A673 (cell line): ENCODE results near the gene CCDC87. TPM values are rescaled to one million over a fixed set of nuclear protein-coding genes. Genes with fewer than 3 reads are reported as not detected.
A peak's percentile ranks its signal among the peaks of the same experiment; 100 is the strongest.

ENCODE experiments used
- BruUV-seq: library from RNA; stranded (reverse); fragments of 400-500 nt; replicated peaks from 2 replicates; lab custom pipeline; 2021; lab: Mats Ljungman, UMichigan
- CTCF ChIA-PET: fragments of 300-600 bp; sonication (Branson Sonifier 250); formaldehyde crosslinking; loops from one replicate; lab custom pipeline; 2022; ENCODE audit warnings: antibody characterized with exemption; lab: Charles Lee
- POLR2A ChIA-PET: fragments of 300-600 bp; sonication (Branson Sonifier 250); formaldehyde crosslinking; loops from one replicate; lab custom pipeline; 2022; ENCODE audit warnings: antibody characterized with exemption; ENCODE audit not compliant: low non-redundant PET; lab: Charles Lee
- DNase-seq: peaks from one replicate; pipeline ENCODE4 v3.0.0-alpha.2; 2015; ENCODE audit warnings: low spot score
- H3K27ac ChIP-seq: fragments of 200-600 bp; sonication (generic); 2 replicates; pipeline ENCODE4 v1.5.1; 2016; ENCODE audit warnings: mixed run types, low read depth, mild to moderate bottlenecking, mixed read lengths, antibody characterized with exemption, low read length; ENCODE audit not compliant: poor library complexity, severe bottlenecking
- H3K27me3 ChIP-seq: fragments of 200-600 bp; sonication (generic); replicated peaks from 2 replicates; pipeline ENCODE4 v1.6.1; 2017; ENCODE audit warnings: mixed run types, low read depth, mild to moderate bottlenecking, mixed read lengths, antibody characterized with exemption, low read length; ENCODE audit not compliant: insufficient read depth, poor library complexity
- H3K36me3 ChIP-seq: fragments of 200-600 bp; sonication (generic); 2 replicates; pipeline ENCODE4 v1.6.1; 2016; ENCODE audit warnings: mixed run types, mild to moderate bottlenecking, mixed read lengths, antibody characterized with exemption, low read length; ENCODE audit not compliant: insufficient read depth, poor library complexity, severe bottlenecking
- H3K4me1 ChIP-seq: fragments of 200-600 bp; sonication (generic); 2 replicates; pipeline ENCODE4 v1.6.1; 2017; ENCODE audit warnings: mixed run types, mild to moderate bottlenecking, mixed read lengths, antibody characterized with exemption, low read length; ENCODE audit not compliant: insufficient read depth, poor library complexity, severe bottlenecking
- H3K4me3 ChIP-seq: fragments of 200-600 bp; sonication (generic); 2 replicates; pipeline ENCODE4 v1.5.1; 2016; ENCODE audit warnings: low read depth, mixed run types, mild to moderate bottlenecking, mixed read lengths, low read length; ENCODE audit not compliant: poor library complexity, severe bottlenecking
- H3K9me3 ChIP-seq: fragments of 200-600 bp; sonication (generic); 2 replicates; pipeline ENCODE4 v1.6.1; 2016; ENCODE audit warnings: mixed run types, low read depth, mild to moderate bottlenecking, mixed read lengths, antibody characterized with exemption, low read length; ENCODE audit not compliant: poor library complexity, severe bottlenecking
- CTCF ChIP-seq: fragments of 300-800, 200-600 bp; sonication (generic); conservative IDR thresholded peaks from 2 replicates; pipeline ENCODE4 v1.5.1; 2017; ENCODE audit warnings: low read depth, mild to moderate bottlenecking, antibody characterized with exemption, low read length, moderate library complexity, mixed read lengths
- EZH2 ChIP-seq: fragments of 200-600 bp; sonication (generic); IDR thresholded peaks from 2 replicates; pipeline ENCODE4 v1.6.1; 2017; ENCODE audit warnings: borderline replicate concordance, low read depth, mild to moderate bottlenecking, mixed read lengths, antibody characterized with exemption, low read length; ENCODE audit not compliant: poor library complexity, severe bottlenecking
- intact Hi-C: fragments of 100-400 bp; cut with micrococcal nuclease; formaldehyde crosslinking; loops from one replicate; pipeline ENCODE4 v1.10.0; 2022; ENCODE audit not compliant: unreplicated experiment
- total RNA-seq: library from RNA; stranded (reverse); gene quantifications from 2 replicates; pipeline ENCODE4 v1.2.3, GENCODE V29; 2021

The CCDC87 gene
- total RNA-seq, 1 experiment from 2014 or later = 0.90 TPM

GRCh38 chr11:66616379-66617154 lies 23.7 kb upstream of the CCDC87 start, which contains the start of gene RBM14:
Gene RBM14 (plus strand): TSS chr11:66616630. CDS start chr11:66616721, 91 bp downstream.
- POLR2A ChIA-PET = interaction anchor here (0.6 to 1.0 kb wide), 4 partner anchors 11 to 453 kb away, joined by 4 to 10 read pairs (median 6); no protein-coding TSS in a partner anchor
- intact Hi-C loops = loop anchor here (2.0 kb wide), 1 partner anchor 22 kb away; the partner anchor contains the start of gene RBM4

GRCh38 chr11:66614073-66614472 lies 21.2 kb upstream of the CCDC87 start:
- peak; percentile 45 for DNase-seq
- no peaks in the 10 kb centered on the region for H3K9me3 ChIP-seq
- H3K27ac ChIP-seq = no peak overlapping the region
- BruUV-seq = no TSS peak
- POLR2A ChIA-PET = no interaction called here
- intact Hi-C loops = no loop called here
- no peak overlapping the region for H3K4me3 ChIP-seq
- H3K4me1 ChIP-seq = peaks cover 6% of the 10 kb centered on the region
- CTCF ChIA-PET = no interaction called here
- peaks cover 16% of the 10 kb centered on the region for H3K36me3 ChIP-seq
- no peaks in the 10 kb centered on the region for H3K27me3 ChIP-seq
- TF ChIP-seq EZH2 (no peak), CTCF (no peak)

More at GRCh38 chr11:66616379-66617154, 23.7 kb upstream of the CCDC87 start, which contains the start of gene RBM14:
- BruUV-seq = no TSS peak
- no peak for TF ChIP-seq EZH2
- TF ChIP-seq CTCF = no peak
- H3K36me3 ChIP-seq = peaks cover 30% of the 10 kb centered on the region
- H3K9me3 ChIP-seq = no peaks in the 10 kb centered on the region
- peak; percentile 100 for DNase-seq
- CTCF ChIA-PET = no interaction called here
- H3K4me3 ChIP-seq = peak within 1 kb of the TSS; percentile 80
- H3K27me3 ChIP-seq = no peaks in the 10 kb centered on the region
- H3K4me1 ChIP-seq = peaks cover 22% of the 10 kb centered on the region
- peak within 1 kb of the TSS; percentile 94 for H3K27ac ChIP-seq

- ChIA-PET CTCF (no interaction called here), POLR2A (no interaction called here)
- intact Hi-C loops = no loop called here
- Histone ChIP-seq H3K4me1 (no peaks in the 10 kb centered on the region), H3K27ac (no peak overlapping the region), H3K4me3 (no peak overlapping the region), H3K9me3 (no peaks in the 10 kb centered on the region), H3K36me3 (peaks cover 2% of the 10 kb centered on the region), H3K27me3 (no peaks in the 10 kb centered on the region)
- DNase-seq = no peak
- TF ChIP-seq EZH2 (no peak), CTCF (no peak)
- no TSS peak for BruUV-seq
Observed at GRCh38 chr11:66612458-66612857, 19.6 kb upstream of the CCDC87 start.
